ENCODE measurements around the gene TERF2IP. TPM values are rescaled to one million over a fixed set of nuclear protein-coding genes. Genes with fewer than 3 reads are reported as not detected.

The TERF2IP gene
- total and polyA plus RNA-seq, 9 of the 15 experiments (the other 6 are each of a cell fraction or from before 2014, with no cell fraction given) = 14.5 to 64.2 (median 47.0) TPM

- TF ChIP-seq MEF2A (IDR thresholded peaks at IDR 0.05; ENCODE audit: control insufficient read depth, low read depth, low read length) (0 out of 2 replicates have a peak, but pooled peaks have one; percentile 16), PCBP1 (IDR thresholded peaks at IDR 0.05; ENCODE audit: low read depth, low read length, poor library complexity, severe bottlenecking) (no peak), SNAPC5 (CRISPR knock-in tag; IDR thresholded peaks at IDR 0.05) (no peak), DNMT1 (IDR thresholded peaks at IDR 0.05) (no peak), DDX20 (tag; IDR thresholded peaks at IDR 0.05; ENCODE audit: low read depth) (no peak), ETV5 (CRISPR knock-in tag; IDR thresholded peaks at IDR 0.05; ENCODE audit: low read depth) (no peak), TCF7L2 (IDR thresholded peaks at IDR 0.05; ENCODE audit: low read depth, low read length) (no peak), TCF3 (CRISPR knock-in tag; IDR thresholded peaks at IDR 0.05) (peak; percentile 91), FOS (IDR thresholded peaks at IDR 0.05; ENCODE audit: extremely low read depth, insufficient read length) (no peak), ZNF766 (CRISPR knock-in tag; conservative IDR thresholded peaks at IDR 0.05) (no peak), E2F8 (IDR thresholded peaks at IDR 0.05; ENCODE audit: low read depth, partially characterized antibody) (peak; percentile 37), AFF1 (IDR thresholded peaks at IDR 0.05; ENCODE audit: low read depth in 1 of 2, partially characterized antibody in 2 of 2) (peak in 1 of 2 experiments; percentile 58), ZNF584 (CRISPR knock-in tag; IDR thresholded peaks at IDR 0.05; ENCODE audit: low read depth) (no peak), FIP1L1 (IDR thresholded peaks at IDR 0.05; ENCODE audit: low read depth, low read length, poor library complexity, severe bottlenecking) (no peak), ELF4 (CRISPR knock-in tag; IDR thresholded peaks at IDR 0.05) (peak; percentile 91), CAMTA2 (CRISPR knock-in tag; conservative IDR thresholded peaks at IDR 0.05) (no peak)
- TF ChIP-seq, protein P1, sequence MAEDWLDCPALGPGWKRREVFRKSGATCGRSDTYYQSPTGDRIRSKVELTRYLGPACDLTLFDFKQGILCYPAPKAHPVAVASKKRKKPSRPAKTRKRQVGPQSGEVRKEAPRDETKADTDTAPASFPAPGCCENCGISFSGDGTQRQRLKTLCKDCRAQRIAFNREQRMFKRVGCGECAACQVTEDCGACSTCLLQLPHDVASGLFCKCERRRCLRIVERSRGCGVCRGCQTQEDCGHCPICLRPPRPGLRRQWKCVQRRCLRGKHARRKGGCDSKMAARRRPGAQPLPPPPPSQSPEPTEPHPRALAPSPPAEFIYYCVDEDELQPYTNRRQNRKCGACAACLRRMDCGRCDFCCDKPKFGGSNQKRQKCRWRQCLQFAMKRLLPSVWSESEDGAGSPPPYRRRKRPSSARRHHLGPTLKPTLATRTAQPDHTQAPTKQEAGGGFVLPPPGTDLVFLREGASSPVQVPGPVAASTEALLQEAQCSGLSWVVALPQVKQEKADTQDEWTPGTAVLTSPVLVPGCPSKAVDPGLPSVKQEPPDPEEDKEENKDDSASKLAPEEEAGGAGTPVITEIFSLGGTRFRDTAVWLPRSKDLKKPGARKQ (CRISPR knock-in tag; IDR thresholded peaks at IDR 0.05) = no peak
- TF ChIP-seq, protein P2, sequence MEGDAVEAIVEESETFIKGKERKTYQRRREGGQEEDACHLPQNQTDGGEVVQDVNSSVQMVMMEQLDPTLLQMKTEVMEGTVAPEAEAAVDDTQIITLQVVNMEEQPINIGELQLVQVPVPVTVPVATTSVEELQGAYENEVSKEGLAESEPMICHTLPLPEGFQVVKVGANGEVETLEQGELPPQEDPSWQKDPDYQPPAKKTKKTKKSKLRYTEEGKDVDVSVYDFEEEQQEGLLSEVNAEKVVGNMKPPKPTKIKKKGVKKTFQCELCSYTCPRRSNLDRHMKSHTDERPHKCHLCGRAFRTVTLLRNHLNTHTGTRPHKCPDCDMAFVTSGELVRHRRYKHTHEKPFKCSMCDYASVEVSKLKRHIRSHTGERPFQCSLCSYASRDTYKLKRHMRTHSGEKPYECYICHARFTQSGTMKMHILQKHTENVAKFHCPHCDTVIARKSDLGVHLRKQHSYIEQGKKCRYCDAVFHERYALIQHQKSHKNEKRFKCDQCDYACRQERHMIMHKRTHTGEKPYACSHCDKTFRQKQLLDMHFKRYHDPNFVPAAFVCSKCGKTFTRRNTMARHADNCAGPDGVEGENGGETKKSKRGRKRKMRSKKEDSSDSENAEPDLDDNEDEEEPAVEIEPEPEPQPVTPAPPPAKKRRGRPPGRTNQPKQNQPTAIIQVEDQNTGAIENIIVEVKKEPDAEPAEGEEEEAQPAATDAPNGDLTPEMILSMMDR (IDR thresholded peaks at IDR 0.05 in 2 of 3, conservative IDR thresholded peaks at IDR 0.05 in 1 of 3; ENCODE audit: insufficient read depth in 2 of 3, low read depth in 1 of 3, low read length in 3 of 3) = peak; percentile 79 to 89 (median 81)
Measured at GRCh38 chr16:75621170-75621477, 26.4 kb upstream of the TERF2IP start (continued).

Measured in K562 (cell line).